Neuron (in vitro differentiated cells): Measurements from ENCODE around the gene MTCL3.

Experiments
- H2AFZ ChIP-seq: one replicate; pipeline ENCODE4 v1.6.1; 2013; ENCODE audit warnings: low read depth, mild to moderate bottlenecking, inconsistent platforms, low read length, moderate library complexity
- H3K27me3 ChIP-seq: one replicate; pipeline ENCODE4 v1.6.1; 2013; ENCODE audit warnings: low read length; ENCODE audit not compliant: insufficient read depth
- H3K36me3 ChIP-seq: one replicate; pipeline ENCODE4 v1.6.1; 2013; ENCODE audit warnings: low read length; ENCODE audit not compliant: insufficient read depth
- H3K4me1 ChIP-seq: one replicate; pipeline ENCODE4 v1.6.1; 2013; ENCODE audit warnings: low read length; ENCODE audit not compliant: insufficient read depth
- H3K4me3 ChIP-seq: 2 replicates; pipeline ENCODE4 v1.5.1; 2013; ENCODE audit warnings: mild to moderate bottlenecking, low read length, moderate library complexity
- H3K9me3 ChIP-seq: one replicate; pipeline ENCODE4 v1.6.1; 2013; ENCODE audit warnings: low read length

Gene MTCL3

GRCh38 chr6:127423921-127424320 lies 95.2 kb downstream of the MTCL3 start:
- Histone ChIP-seq H3K36me3 (no peaks in the 10 kb centered on the region), H2AFZ (no peak overlapping the region), H3K4me3 (no peak overlapping the region), H3K4me1 (peaks cover 3% of the 10 kb centered on the region), H3K27me3 (no peaks in the 10 kb centered on the region), H3K9me3 (no peaks in the 10 kb centered on the region)
